Glutamatergic neuron (in vitro differentiated cells): Measurements from ENCODE around the gene SHFL. TPM values are rescaled to one million over a fixed set of nuclear protein-coding genes. Genes with fewer than 3 reads are reported as not detected.

ENCODE experiments used
- DNase-seq: peaks from one replicate; pipeline ENCODE4 v3.0.0; 2022
- H3K27ac Mint-ChIP-seq: one replicate; pipeline ENCODE4 v1.8.0; 2020; ENCODE audit warnings: mild to moderate bottlenecking, mixed read lengths, inconsistent platforms; ENCODE audit not compliant: unreplicated experiment
- H3K27me3 Mint-ChIP-seq: one replicate; pipeline ENCODE4 v1.8.0; 2020; ENCODE audit warnings: mild to moderate bottlenecking, moderate library complexity, mixed read lengths, inconsistent platforms; ENCODE audit not compliant: unreplicated experiment
- H3K36me3 Mint-ChIP-seq: one replicate; pipeline ENCODE4 v1.8.0; 2020; ENCODE audit warnings: mild to moderate bottlenecking, mixed read lengths, inconsistent platforms; ENCODE audit not compliant: unreplicated experiment
- H3K4me1 Mint-ChIP-seq: one replicate; pipeline ENCODE4 v1.8.0; 2020; ENCODE audit warnings: mild to moderate bottlenecking, low read depth, mixed read lengths, inconsistent platforms; ENCODE audit not compliant: unreplicated experiment
- H3K4me3 Mint-ChIP-seq: one replicate; pipeline ENCODE4 v1.8.0; 2020; ENCODE audit warnings: mild to moderate bottlenecking, mixed read lengths, inconsistent platforms; ENCODE audit not compliant: unreplicated experiment
- H3K9me3 Mint-ChIP-seq: one replicate; pipeline ENCODE4 v1.8.0; 2020; ENCODE audit warnings: mild to moderate bottlenecking, moderate library complexity, mixed read lengths, inconsistent platforms; ENCODE audit not compliant: unreplicated experiment
- CTCF ChIP-seq: fragments of 200-600 bp; sonication (generic); IDR thresholded peaks from one replicate; pipeline ENCODE4 v1.5.0; 2021; ENCODE audit not compliant: partially characterized antibody, unreplicated experiment
- total RNA-seq: library from RNA; stranded (reverse); fragmentation: NEBNext Ultra II Directional; extraction: Animal tissue kit (Norgen Biotek cat#: 25700); gene quantifications from one replicate; pipeline ENCODE4 v1.2.1, GENCODE V29; 2021; ENCODE audit not compliant: unreplicated experiment

Gene SHFL
- total RNA-seq, 1 donor from 2014 or later = 0.20 TPM

DNA sequence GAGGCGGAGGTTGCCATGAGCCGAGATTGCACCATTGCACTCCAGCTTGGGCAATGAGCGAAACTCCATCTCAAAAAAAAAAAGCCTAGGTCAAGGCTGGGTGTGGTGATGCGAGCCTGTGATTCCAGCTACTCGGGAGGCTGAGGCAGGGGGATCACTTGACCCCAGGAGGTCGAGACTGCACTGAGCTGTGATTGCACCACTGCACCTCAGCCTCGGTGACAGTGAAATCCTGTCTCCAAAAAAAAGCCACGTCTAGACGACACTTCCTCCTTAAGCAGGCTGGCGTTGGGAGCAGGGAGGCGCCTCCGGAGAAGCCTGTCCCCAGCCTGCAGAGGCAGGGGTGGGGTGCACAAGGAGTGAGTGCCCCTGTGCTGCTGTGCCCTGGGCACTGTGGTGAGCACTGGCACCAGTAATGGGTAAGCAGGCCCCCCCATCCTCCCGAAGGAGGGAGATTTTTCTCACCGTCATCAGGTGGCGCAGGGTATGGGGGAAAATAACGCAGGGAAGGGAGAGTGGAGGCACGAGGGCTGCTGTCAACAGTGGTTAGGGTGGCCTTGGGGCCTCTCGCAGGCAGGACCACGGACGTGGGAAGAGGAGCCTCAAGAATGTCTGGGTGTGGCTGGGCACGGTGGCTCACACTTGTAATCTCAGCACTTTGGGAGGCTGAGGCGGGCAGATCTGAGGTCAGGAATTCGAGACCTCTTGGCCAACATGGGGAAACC lies 26.1 kb downstream of the SHFL start:
- peaks cover 7% of the 10 kb centered on the region for H3K9me3 Mint-ChIP-seq
- H3K27me3 Mint-ChIP-seq = no peaks in the 10 kb centered on the region
- H3K4me1 Mint-ChIP-seq = peaks cover 2% of the 10 kb centered on the region
- H3K4me3 Mint-ChIP-seq = no peak overlapping the region
- no peak overlapping the region for H3K27ac Mint-ChIP-seq
- DNase-seq = no peak
- TF ChIP-seq CTCF = no peak
- H3K36me3 Mint-ChIP-seq = no peaks in the 10 kb centered on the region

DNA sequence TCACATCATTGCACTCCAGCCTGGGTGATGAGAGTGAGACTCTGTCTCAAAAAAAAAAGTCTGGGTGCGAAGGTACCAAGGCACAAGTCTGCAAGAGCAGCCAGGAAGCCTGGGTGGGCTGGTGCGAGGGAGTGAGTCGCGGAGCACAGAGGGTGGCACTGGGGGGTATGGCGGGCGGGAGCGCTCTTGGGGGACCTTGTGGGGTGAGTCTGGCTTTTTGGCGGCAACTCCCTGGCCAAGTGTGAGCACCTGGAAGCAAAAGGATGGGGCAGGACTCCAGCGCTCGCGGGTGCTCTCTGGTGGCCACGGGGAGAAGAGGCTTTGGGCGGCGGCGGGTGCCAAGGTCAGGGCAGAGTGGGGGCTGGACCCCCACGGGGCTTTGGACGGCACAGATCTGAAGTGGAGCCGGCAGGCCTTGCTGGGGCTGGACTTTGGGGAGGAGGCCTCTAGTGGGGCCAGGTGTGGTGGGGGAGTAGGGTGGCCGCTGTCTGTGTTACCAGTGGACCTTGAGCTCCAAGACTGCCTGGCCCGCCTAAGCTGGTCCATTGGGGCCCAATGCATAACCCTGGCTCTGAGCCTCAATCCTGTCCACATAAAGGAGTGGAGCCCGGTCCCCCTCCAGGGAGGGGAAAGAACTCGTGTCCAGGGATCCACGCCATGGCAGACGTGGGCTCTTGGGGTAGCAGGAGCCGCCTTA lies 26.9 kb downstream of the SHFL start:
- H3K9me3 Mint-ChIP-seq = peaks cover 7% of the 10 kb centered on the region
- DNase-seq = peak; percentile 71
- H3K36me3 Mint-ChIP-seq = no peaks in the 10 kb centered on the region
- H3K4me3 Mint-ChIP-seq = no peak overlapping the region
- peak; percentile 36 for TF ChIP-seq CTCF
- H3K27ac Mint-ChIP-seq = no peak overlapping the region
- H3K27me3 Mint-ChIP-seq = no peaks in the 10 kb centered on the region
- no peaks in the 10 kb centered on the region for H3K4me1 Mint-ChIP-seq

GRCh38 chr19:10113592-10113963 lies 27.5 kb downstream of the SHFL start:
- Mint-ChIP-seq H3K9me3 (peaks cover 7% of the 10 kb centered on the region), H3K4me3 (no peak overlapping the region), H3K4me1 (no peaks in the 10 kb centered on the region), H3K36me3 (no peaks in the 10 kb centered on the region), H3K27me3 (no peaks in the 10 kb centered on the region), H3K27ac (no peak overlapping the region)
- no peak for DNase-seq
- TF ChIP-seq CTCF = no peak

DNA sequence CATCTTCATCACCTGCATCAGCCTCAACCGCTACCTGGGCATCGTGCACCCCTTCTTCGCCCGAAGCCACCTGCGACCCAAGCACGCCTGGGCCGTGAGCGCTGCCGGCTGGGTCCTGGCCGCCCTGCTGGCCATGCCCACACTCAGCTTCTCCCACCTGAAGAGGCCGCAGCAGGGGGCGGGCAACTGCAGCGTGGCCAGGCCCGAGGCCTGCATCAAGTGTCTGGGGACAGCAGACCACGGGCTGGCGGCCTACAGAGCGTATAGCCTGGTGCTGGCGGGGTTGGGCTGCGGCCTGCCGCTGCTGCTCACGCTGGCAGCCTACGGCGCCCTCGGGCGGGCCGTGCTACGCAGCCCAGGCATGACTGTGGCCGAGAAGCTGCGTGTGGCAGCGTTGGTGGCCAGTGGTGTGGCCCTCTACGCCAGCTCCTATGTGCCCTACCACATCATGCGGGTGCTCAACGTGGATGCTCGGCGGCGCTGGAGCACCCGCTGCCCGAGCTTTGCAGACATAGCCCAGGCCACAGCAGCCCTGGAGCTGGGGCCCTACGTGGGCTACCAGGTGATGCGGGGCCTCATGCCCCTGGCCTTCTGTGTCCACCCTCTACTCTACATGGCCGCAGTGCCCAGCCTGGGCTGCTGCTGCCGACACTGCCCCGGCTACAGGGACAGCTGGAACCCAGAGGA lies 28.0 kb downstream of the SHFL start:
- H3K27me3 Mint-ChIP-seq = no peaks in the 10 kb centered on the region
- no peak for DNase-seq
- no peaks in the 10 kb centered on the region for H3K36me3 Mint-ChIP-seq
- H3K27ac Mint-ChIP-seq = no peak overlapping the region
- H3K4me3 Mint-ChIP-seq = no peak overlapping the region
- peaks cover 7% of the 10 kb centered on the region for H3K9me3 Mint-ChIP-seq
- peaks cover 3% of the 10 kb centered on the region for H3K4me1 Mint-ChIP-seq
- TF ChIP-seq CTCF = no peak
